ENCODE results near the gene SYT7. TPM values are rescaled to one million over a fixed set of nuclear protein-coding genes. Genes with fewer than 3 reads are reported as not detected.
A peak's percentile ranks its signal among the peaks of the same experiment; 100 is the strongest.

The SYT7 gene
- total and polyA plus RNA-seq, 2 of the 8 experiments (the other 6 are each of a cell fraction or from before 2014, with no cell fraction given) = 9.6 to 10.5 TPM

GRCh38 chr11:61609980-61610366, 29.1 kb upstream of the SYT7 start:
- H3K14ac ChIP-seq (ENCODE audit: insufficient read length) = no peak overlapping the region
- POLR2A ChIA-PET (ENCODE audit: partially characterized antibody) = interaction anchor here (0.6 to 1.8 kb wide), 4 partner anchors 11 to 68 kb away, joined by 3 to 6 read pairs (median 3); no protein-coding TSS in a partner anchor
- no peak overlapping the region for H3K9ac ChIP-seq (replicated peaks in 1 of 4; ENCODE audit: extremely low read depth in 1 of 4, low read depth in 3 of 4, low read length in 3 of 4)
- 73% methylated on average over 8 of the region's 8 CpGs; no CpG with 5 or more reads in 1 of the 2 experiments for WGBS, 2 experiments (ENCODE audit: extremely low coverage in 1 of 2, insufficient coverage in 1 of 2, insufficient read length in 1 of 2, insufficient replicate concordance in 2 of 2, low coverage in 1 of 2, low lambda C conversion rate in 2 of 2, missing lambda C conversion rate in 1 of 2)
- peak overlapping the region; percentile 98; the same call in 1 of the 2 replicates for H2BK15ac ChIP-seq (ENCODE audit: low read length)
- H3K79me2 ChIP-seq (ENCODE audit: control insufficient read depth in 1 of 2, insufficient read depth in 2 of 2, low read length in 2 of 2) = no peaks in the 10 kb centered on the region
- no peak overlapping the region for H4K5ac ChIP-seq (ENCODE audit: insufficient read length, low read depth, low read length)
- peak overlapping the region; percentile 67; the same call in 1 of the 2 replicates for H2BK5ac ChIP-seq (ENCODE audit: low read depth, low read length)
- H2BK120ac ChIP-seq (replicated peaks; ENCODE audit: low read depth, low read length) = no peak overlapping the region
- peak overlapping the region; percentile 74; the same call in 1 of the 2 replicates for H2BK20ac ChIP-seq (ENCODE audit: low read length)
- no peak for DNase-seq (ENCODE audit: low read depth in 1 of 2, low spot score in 2 of 2)
- no peak overlapping the region for H2AFZ ChIP-seq (ENCODE audit: low read length)
- no peak overlapping the region for H3K27ac ChIP-seq (ENCODE audit: low read depth, low read length)
- no peak overlapping the region for H3K4ac ChIP-seq (replicated peaks; ENCODE audit: insufficient read length, low read depth, low read length)
- no peak overlapping the region for H3K4me2 ChIP-seq (ENCODE audit: insufficient read depth in 1 of 2, low read depth in 2 of 2, low read length in 2 of 2)
- no peaks in the 10 kb centered on the region for H3K79me1 ChIP-seq (ENCODE audit: low read depth, low read length)
- H3K56ac ChIP-seq (replicated peaks; ENCODE audit: insufficient read length, low read depth, low read length) = no peak overlapping the region
- no peak overlapping the region for H3K18ac ChIP-seq (ENCODE audit: extremely low read depth, low read length)
- no peak overlapping the region for H2AK5ac ChIP-seq (ENCODE audit: low read depth, low read length)
- no peaks in the 10 kb centered on the region for H3K27me3 ChIP-seq (replicated peaks in 1 of 4; ENCODE audit: control insufficient read depth in 3 of 4, extremely low read depth in 1 of 4, insufficient read depth in 3 of 4, low read length in 3 of 4)
- H4K8ac ChIP-seq (ENCODE audit: extremely low read depth, insufficient read depth, low read length) = no peak overlapping the region
- FAIRE-seq = peak; percentile 94
- H3K23me2 ChIP-seq (ENCODE audit: low read depth, low read length) = peaks cover 1% of the 10 kb centered on the region; the same call in 1 of the 2 replicates
- H3K36me3 ChIP-seq (ENCODE audit: control insufficient read depth in 2 of 4, insufficient read depth in 4 of 4, low read length in 3 of 4) = no peaks in the 10 kb centered on the region
- peak overlapping the region; percentile 38 for H4K91ac ChIP-seq (replicated peaks; ENCODE audit: insufficient read length, low read length)
- H3K23ac ChIP-seq (ENCODE audit: insufficient read length) = no peak overlapping the region
- no peak overlapping the region for H3K4me3 ChIP-seq (ENCODE audit: extremely low read depth in 1 of 4, insufficient read depth in 2 of 4, low read depth in 3 of 4, low read length in 4 of 4)
- CTCF ChIA-PET (ENCODE audit: partially characterized antibody) = interaction anchor here (0.6 to 7.4 kb wide), 24 partner anchors 9 to 202 kb away, joined by 3 to 73 read pairs (median 5); no protein-coding TSS in a partner anchor
- peak overlapping the region; percentile 98; the same call in 1 of the 2 replicates for H2BK12ac ChIP-seq (ENCODE audit: low read depth, low read length)
- 0 out of 4 replicates have a peak, but pooled peaks cover 0 to 3% of the 10 kb centered on the region in 2 experiments for H3K9me3 ChIP-seq (ENCODE audit: insufficient read depth in 2 of 2, low read depth in 1 of 2, low read length in 1 of 2)
- no peaks in the 10 kb centered on the region for H4K20me1 ChIP-seq (replicated peaks in 1 of 2; ENCODE audit: control insufficient read depth in 1 of 2, insufficient read depth in 2 of 2, low read length in 2 of 2)
- H3K4me1 ChIP-seq (replicated peaks in 1 of 4; ENCODE audit: control insufficient read depth in 3 of 4, insufficient read depth in 4 of 4, low read length in 3 of 4) = peaks cover 0 to 3% (median 2%) of the 10 kb centered on the region in 4 experiments; a peak in 4 of 7 replicates
- no peak for TF ChIP-seq JUND (IDR thresholded peaks at IDR 0.05; ENCODE audit: low read length)
- TF ChIP-seq, protein P1, sequence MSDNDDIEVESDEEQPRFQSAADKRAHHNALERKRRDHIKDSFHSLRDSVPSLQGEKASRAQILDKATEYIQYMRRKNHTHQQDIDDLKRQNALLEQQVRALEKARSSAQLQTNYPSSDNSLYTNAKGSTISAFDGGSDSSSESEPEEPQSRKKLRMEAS (IDR thresholded peaks at IDR 0.05) = 0 out of 2 replicates have a peak, but pooled peaks have one; percentile 15
- peak; percentile 72 to 75 (median 75) for TF ChIP-seq CTCF (IDR thresholded peaks at IDR 0.05; ENCODE audit: control extremely low read depth in 1 of 3, insufficient read depth in 1 of 3, low read depth in 1 of 3, low read length in 3 of 3)
- no peak for TF ChIP-seq CREB1 (IDR thresholded peaks at IDR 0.05)
- TF ChIP-seq NRF1 (IDR thresholded peaks at IDR 0.05; ENCODE audit: low read depth, low read length) = no peak
- no peak for TF ChIP-seq CBX5 (IDR thresholded peaks at IDR 0.05; ENCODE audit: low read depth, low read length)
- TF ChIP-seq POLR2AphosphoS5 (IDR thresholded peaks at IDR 0.05; ENCODE audit: low read depth, low read length) = no peak
- TF ChIP-seq, protein P2, sequence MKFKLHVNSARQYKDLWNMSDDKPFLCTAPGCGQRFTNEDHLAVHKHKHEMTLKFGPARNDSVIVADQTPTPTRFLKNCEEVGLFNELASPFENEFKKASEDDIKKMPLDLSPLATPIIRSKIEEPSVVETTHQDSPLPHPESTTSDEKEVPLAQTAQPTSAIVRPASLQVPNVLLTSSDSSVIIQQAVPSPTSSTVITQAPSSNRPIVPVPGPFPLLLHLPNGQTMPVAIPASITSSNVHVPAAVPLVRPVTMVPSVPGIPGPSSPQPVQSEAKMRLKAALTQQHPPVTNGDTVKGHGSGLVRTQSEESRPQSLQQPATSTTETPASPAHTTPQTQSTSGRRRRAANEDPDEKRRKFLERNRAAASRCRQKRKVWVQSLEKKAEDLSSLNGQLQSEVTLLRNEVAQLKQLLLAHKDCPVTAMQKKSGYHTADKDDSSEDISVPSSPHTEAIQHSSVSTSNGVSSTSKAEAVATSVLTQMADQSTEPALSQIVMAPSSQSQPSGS (IDR thresholded peaks at IDR 0.05; ENCODE audit: low read length) = no peak
- no peak for TF ChIP-seq GTF2F1 (IDR thresholded peaks at IDR 0.05; ENCODE audit: borderline replicate concordance, low read depth, low read length)

Data from H1 (cell line).